Measurements from ENCODE around the gene MRNIP.

MRNIP gene

DNA sequence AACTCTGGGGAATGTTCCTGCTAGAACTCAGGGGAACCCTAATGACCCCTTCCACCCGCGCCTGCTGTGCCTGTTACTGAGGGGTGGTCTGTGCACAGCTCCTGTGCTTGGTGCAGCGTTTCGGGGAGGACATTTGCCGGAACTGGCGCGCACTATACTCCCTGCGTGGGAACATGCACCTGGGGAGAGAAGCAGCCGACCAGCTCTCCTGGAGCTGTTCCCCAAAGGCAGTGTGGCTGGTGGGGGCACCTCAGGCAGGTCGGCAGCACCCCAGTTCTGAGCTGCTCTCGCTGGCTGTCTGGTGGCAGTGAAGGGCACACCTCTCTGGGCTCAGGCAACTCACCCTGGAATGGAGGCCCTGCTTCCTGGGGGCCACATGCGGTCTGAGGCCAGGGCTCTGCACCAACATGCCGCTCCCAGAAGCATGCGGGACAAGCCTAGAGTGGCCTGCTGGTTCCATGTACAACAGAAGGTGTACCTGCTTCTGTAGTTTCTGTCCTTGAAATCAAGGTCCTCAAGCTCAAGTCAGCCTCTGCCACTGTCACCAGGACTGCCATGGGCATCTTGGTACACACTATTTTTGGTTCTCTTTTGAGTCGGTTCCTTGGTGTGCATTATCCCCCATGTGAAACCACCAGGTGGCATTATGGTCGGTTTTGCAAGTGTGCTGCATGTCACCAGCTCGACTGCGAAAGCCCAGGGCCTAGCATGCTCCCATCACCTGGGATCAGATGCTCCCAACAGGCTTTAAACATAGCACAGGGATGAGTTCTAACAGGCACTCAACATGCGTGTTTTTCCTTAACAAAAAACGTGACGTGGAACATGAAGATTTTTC, 7.8 kb upstream of the MRNIP start:
- FAIRE-seq (no peak), DNase-seq (ENCODE audit: insufficient read length, low spot score) (no peak)
- TF ChIP-seq, protein P1, sequence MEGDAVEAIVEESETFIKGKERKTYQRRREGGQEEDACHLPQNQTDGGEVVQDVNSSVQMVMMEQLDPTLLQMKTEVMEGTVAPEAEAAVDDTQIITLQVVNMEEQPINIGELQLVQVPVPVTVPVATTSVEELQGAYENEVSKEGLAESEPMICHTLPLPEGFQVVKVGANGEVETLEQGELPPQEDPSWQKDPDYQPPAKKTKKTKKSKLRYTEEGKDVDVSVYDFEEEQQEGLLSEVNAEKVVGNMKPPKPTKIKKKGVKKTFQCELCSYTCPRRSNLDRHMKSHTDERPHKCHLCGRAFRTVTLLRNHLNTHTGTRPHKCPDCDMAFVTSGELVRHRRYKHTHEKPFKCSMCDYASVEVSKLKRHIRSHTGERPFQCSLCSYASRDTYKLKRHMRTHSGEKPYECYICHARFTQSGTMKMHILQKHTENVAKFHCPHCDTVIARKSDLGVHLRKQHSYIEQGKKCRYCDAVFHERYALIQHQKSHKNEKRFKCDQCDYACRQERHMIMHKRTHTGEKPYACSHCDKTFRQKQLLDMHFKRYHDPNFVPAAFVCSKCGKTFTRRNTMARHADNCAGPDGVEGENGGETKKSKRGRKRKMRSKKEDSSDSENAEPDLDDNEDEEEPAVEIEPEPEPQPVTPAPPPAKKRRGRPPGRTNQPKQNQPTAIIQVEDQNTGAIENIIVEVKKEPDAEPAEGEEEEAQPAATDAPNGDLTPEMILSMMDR (IDR thresholded peaks at IDR 0.05; ENCODE audit: insufficient read depth, missing control alignments), result no peak

DNA sequence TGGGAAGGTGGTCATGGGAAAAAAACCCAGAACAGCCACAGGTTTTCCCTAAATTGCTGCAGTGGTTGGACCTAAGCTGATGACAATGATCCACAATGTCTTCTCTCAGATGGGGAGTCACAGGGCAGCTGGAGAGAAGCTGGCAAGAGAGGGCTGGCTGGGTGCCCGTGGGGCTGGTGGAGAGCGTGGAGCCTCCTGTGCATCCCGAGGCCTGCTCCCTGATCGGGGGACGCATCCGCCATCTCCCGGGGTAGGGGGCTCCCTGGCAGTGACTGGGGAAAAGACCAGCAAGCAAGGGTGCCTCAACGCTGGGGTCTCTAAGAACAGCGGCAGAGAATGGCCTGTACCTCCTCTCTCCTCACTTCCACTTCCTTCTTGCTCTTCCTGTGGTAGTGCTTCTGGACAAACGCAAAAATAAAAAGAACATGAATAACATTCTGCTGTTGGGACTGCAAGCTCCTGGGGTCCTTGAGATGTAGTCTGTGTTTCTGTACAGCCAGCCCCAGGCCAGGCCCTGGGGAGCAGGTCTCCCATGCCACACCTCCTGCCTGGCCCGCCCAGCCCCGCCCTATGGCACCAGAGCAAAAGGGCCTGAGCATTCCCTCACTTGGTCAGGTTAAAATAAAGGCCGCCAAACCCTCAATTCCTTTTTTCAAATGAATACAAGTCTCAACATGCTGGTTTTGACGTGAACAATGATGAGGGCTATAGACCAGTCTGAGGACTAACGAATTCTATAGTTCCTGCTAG, 7.0 kb upstream of the MRNIP start:
- FAIRE-seq, result no peak
- no peak for DNase-seq (ENCODE audit: insufficient read length, low spot score)
- TF ChIP-seq, protein P1 (IDR thresholded peaks at IDR 0.05; ENCODE audit: insufficient read depth, missing control alignments), result no peak

DNA sequence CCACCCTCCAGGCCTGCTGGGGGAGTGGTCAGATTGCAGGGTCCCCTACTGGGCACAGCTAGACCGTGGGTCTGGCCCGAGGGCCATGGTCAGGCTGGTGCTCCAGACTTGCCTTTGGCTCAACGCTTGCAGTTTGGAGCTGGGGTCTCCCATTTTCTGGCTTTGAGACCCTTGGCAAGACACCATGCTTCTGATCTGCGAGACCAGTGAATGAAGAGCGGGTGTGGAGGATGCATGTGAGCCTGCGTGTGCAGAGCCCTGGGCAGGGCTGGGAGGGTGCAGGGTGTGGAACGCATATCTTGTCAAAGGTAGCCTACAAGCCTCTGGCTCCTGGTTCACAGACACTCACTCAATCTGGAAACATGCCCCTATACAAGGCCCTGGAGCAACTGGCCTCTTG, 6.1 kb upstream of the MRNIP start:
- DNase-seq (ENCODE audit: insufficient read length, low spot score), result no peak
- FAIRE-seq, result no peak
- TF ChIP-seq, protein P1 (IDR thresholded peaks at IDR 0.05; ENCODE audit: insufficient read depth, missing control alignments), result no peak

DNA sequence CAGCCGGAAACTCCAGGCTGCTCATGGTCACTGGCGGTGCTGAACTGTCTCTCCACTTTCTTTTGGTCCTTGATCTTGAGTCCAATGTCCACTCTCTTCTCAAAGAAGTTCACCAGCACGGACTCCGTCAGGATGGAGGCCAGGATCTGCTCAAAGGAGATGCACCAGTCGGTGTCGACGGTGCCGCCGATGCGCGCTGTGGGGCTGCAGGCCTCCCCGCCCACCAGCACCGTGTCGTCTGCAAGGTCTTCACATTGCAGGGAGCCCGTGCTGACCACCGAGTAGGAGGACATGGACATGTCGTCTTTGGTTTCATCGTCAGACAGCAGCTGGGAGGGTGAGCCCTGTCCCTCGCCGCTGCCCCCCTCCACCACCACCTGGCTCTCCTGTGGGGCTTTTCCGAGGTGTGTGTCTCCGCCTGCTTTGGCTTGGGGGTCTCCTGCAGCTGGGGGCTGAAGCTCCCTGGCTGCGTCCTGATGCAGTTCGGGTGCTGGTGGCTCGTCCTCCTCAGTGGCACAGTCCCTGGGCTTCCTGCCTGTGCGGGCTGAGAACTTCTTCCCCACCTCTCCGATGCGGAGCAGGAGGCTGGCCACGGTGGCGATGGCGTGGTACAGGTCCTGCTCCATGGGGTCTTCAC, 5.0 kb upstream of the MRNIP start:
- FAIRE-seq, result no peak
- TF ChIP-seq, protein P1 (IDR thresholded peaks at IDR 0.05; ENCODE audit: insufficient read depth, missing control alignments), result no peak
- DNase-seq (ENCODE audit: insufficient read length, low spot score), result no peak

DNA sequence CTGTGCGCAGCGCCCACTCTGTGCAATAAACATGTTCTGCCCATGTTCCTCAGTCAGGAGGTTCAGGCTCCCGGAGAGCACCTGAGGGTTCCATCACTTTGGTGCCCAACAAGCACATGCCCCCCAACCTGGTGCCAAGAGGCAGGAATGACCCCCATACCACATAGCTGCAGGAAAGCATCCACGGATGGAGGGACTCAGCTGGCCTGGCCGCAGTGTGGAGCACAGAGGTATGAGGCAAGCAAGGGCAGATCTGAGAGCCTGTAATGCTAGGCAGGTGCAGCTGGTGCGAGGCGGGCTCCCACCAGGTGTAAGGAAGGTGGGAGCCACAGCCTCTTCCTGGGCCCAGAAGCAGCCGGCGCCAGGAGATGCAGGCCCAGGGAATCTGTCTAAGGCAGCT, 4.3 kb upstream of the MRNIP start:
- TF ChIP-seq, protein P1 (IDR thresholded peaks at IDR 0.05; ENCODE audit: insufficient read depth, missing control alignments), result no peak
- no peak for FAIRE-seq
- no peak for DNase-seq (ENCODE audit: insufficient read length, low spot score)

DNA sequence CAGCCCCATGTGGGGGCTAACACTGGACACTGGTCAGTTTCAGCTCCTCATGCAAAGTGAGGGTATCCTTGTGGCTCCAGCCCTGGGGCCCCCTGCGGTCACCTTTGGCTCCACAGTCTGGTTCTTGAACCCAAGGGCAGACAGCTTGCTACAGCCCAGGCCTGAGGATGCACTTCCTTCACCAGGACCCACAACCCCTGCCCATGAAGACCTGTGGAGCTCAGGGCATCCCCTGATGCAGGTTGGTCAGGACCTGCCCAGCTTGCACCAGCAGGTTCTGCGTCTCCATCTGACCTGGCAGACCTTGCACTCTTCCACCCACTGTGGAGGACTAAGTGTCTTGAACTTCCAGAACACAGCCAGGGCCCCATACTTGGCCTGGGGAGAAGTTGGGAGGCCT, 3.7 kb upstream of the MRNIP start:
- FAIRE-seq, result no peak
- no peak for DNase-seq (ENCODE audit: insufficient read length, low spot score)

More for the DNA sequence above, 3.7 kb upstream of the MRNIP start:
- TF ChIP-seq, protein P1 (IDR thresholded peaks at IDR 0.05; ENCODE audit: insufficient read depth, missing control alignments), result no peak

Data from D721Med (cell line).